Measurements from ENCODE around the gene ZNG1B. TPM values are rescaled to one million over a fixed set of nuclear protein-coding genes. Genes with fewer than 3 reads are reported as not detected.
"Not testable (repeated sequence)": the region's sequence is repeated elsewhere in the genome, so short reads cannot be mapped to it uniquely, and the experiment has no call there.

The ZNG1B gene
- total RNA-seq, 2 experiments from 2014 or later = 46.1 to 47.4 TPM

DNA sequence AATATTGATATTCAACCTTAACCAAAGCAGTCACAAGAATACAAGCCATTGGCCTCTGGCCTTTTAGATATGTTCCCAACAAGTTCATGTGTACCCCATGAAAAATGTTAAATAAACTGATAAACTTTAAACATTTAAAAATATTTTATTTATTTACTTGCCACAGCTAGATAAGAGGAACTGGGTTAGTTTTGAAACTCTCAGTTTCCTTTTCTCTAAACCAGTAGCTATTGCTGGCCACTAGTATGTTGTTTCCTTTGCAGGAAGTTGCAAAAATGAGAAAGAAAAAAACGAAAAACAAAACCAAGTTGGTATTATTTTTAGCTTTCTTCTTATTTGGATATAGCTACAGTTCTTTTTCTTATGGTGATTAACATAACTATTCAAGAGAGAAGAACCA lies 5.7 kb upstream of the ZNG1B start:
- H3K27me3 Mint-ChIP-seq; H3K4me3 Mint-ChIP-seq; intact Hi-C loops (cut with micrococcal nuclease); H3K9me3 Mint-ChIP-seq; DNase-seq; H3K27ac Mint-ChIP-seq; H3K4me1 Mint-ChIP-seq (ENCODE audit: low read depth); CTCF ChIA-PET; H3K36me3 Mint-ChIP-seq (ENCODE audit: low read depth); ATAC-seq; POLR2A ChIA-PET: not testable (repeated sequence)

- DNase-seq; H3K9me3 Mint-ChIP-seq; CTCF ChIA-PET; H3K36me3 Mint-ChIP-seq (ENCODE audit: low read depth); POLR2A ChIA-PET; H3K27ac Mint-ChIP-seq; intact Hi-C loops (cut with micrococcal nuclease); H3K4me1 Mint-ChIP-seq (ENCODE audit: low read depth); ATAC-seq; H3K4me3 Mint-ChIP-seq; H3K27me3 Mint-ChIP-seq: not testable (repeated sequence)
Observed at GRCh38 chr2:113433468-113433867, 4.0 kb upstream of the ZNG1B start.

GRCh38 chr2:113465770-113466169 lies 28.3 kb downstream of the ZNG1B start:
- DNase-seq; ATAC-seq; intact Hi-C loops (cut with micrococcal nuclease); H3K27me3 Mint-ChIP-seq; H3K36me3 Mint-ChIP-seq (ENCODE audit: low read depth); H3K9me3 Mint-ChIP-seq; POLR2A ChIA-PET; H3K4me1 Mint-ChIP-seq (ENCODE audit: low read depth); H3K4me3 Mint-ChIP-seq; CTCF ChIA-PET; H3K27ac Mint-ChIP-seq: not testable (repeated sequence)

DNA sequence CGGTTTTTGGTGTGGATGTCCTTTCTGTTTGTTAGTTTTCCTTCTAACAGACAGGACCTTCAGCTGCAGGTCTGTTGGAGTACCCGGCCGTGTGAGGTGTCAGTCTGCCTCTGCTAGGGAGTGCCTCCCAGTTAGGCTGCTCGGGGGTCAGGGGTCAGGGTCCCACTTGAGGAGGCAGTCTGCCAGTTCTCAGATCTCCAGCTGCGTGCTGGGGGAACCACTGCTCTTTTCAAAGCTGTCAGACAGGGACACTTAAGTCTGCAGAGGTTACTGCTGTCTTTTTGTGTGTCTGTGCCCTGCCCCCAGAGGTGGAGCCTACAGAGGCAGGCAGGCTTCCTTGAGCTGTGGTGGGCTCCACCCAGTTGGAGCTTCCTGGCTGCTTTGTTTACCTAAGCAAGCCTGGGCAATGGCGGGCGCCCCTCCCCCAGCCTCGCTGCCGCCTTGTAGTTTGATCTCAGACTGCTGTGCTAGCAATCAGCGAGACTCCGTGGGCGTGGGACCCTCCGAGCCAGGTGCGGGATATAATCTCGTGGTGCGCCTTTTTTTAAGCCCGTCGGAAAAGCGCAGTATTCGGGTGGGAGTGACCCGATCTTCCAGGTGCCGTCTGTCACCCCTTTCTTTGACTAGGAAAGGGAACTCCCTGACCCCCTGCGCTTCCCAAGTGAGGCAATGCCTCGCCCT lies 39.3 kb downstream of the ZNG1B start:
- H3K27me3 Mint-ChIP-seq; DNase-seq; CTCF ChIA-PET; H3K27ac Mint-ChIP-seq; intact Hi-C loops (cut with micrococcal nuclease); H3K4me3 Mint-ChIP-seq; H3K4me1 Mint-ChIP-seq (ENCODE audit: low read depth); ATAC-seq; H3K9me3 Mint-ChIP-seq; POLR2A ChIA-PET: not testable (repeated sequence)
- H3K36me3 Mint-ChIP-seq (ENCODE audit: low read depth) = peaks cover 22% of the 10 kb centered on the region

DNA sequence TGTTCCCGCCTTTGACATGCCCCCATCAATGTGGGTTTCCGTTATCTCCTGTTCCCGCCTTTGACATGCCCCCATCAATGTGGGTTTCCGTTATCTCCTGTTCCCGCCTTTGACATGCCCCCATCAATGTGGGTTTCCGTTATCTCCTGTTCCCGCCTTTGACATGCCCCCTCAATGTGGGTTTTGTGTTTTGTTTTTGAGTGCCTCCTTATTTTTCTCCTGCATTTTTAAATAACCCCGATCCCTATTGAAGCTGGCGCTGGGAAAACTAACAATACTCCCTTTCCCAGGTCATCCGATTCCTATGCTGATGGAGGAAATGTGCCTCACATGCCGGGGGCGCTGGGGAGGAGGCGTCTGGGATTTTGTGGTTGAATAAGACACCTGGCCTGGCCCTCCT lies 59.0 kb downstream of the ZNG1B start:
- H3K4me1 Mint-ChIP-seq (ENCODE audit: low read depth); ATAC-seq; DNase-seq; H3K27ac Mint-ChIP-seq; intact Hi-C loops (cut with micrococcal nuclease); H3K36me3 Mint-ChIP-seq (ENCODE audit: low read depth); H3K4me3 Mint-ChIP-seq; POLR2A ChIA-PET; H3K9me3 Mint-ChIP-seq; CTCF ChIA-PET: not testable (repeated sequence)
- peaks cover 12% of the 10 kb centered on the region for H3K27me3 Mint-ChIP-seq

GRCh38 chr2:113498365-113498764 lies 60.9 kb downstream of the ZNG1B start, which contains the start of gene FOXD4L1:
Gene FOXD4L1, plus strand, starts transcription at chr2:113498665. Its CDS starts 592 bp downstream, at chr2:113499257.
- peaks cover 15% of the 10 kb centered on the region for H3K4me1 Mint-ChIP-seq (ENCODE audit: low read depth)
- POLR2A ChIA-PET = not testable (repeated sequence)

GRCh38 chr2:113499019-113499885 lies 61.8 kb downstream of the ZNG1B start:
- H3K36me3 Mint-ChIP-seq (ENCODE audit: low read depth); CTCF ChIA-PET; ATAC-seq; H3K27ac Mint-ChIP-seq; POLR2A ChIA-PET; H3K9me3 Mint-ChIP-seq; intact Hi-C loops (cut with micrococcal nuclease): not testable (repeated sequence)
- Mint-ChIP-seq H3K4me1 (ENCODE audit: low read depth) (peaks cover 15% of the 10 kb centered on the region), H3K27me3 (peaks cover 26% of the 10 kb centered on the region), H3K4me3 (peak overlapping the region; percentile 47)
- DNase-seq = peak; percentile 32

More at GRCh38 chr2:113498365-113498764, 60.9 kb downstream of the ZNG1B start, which contains the start of gene FOXD4L1:
- H3K27ac Mint-ChIP-seq; ATAC-seq; H3K36me3 Mint-ChIP-seq (ENCODE audit: low read depth); intact Hi-C loops (cut with micrococcal nuclease); CTCF ChIA-PET; DNase-seq; H3K9me3 Mint-ChIP-seq: not testable (repeated sequence)
- H3K4me3 Mint-ChIP-seq = peak within 1 kb of the TSS; percentile 47
- H3K27me3 Mint-ChIP-seq = peaks cover 23% of the 10 kb centered on the region

- H3K27ac Mint-ChIP-seq; ATAC-seq; POLR2A ChIA-PET; intact Hi-C loops (cut with micrococcal nuclease); CTCF ChIA-PET; H3K36me3 Mint-ChIP-seq (ENCODE audit: low read depth); DNase-seq; H3K9me3 Mint-ChIP-seq: not testable (repeated sequence)
- Mint-ChIP-seq H3K4me1 (ENCODE audit: low read depth) (peaks cover 15% of the 10 kb centered on the region), H3K27me3 (peaks cover 28% of the 10 kb centered on the region), H3K4me3 (peak overlapping the region; percentile 27)
Observed at GRCh38 chr2:113499886-113500722, 62.6 kb downstream of the ZNG1B start.

DNA sequence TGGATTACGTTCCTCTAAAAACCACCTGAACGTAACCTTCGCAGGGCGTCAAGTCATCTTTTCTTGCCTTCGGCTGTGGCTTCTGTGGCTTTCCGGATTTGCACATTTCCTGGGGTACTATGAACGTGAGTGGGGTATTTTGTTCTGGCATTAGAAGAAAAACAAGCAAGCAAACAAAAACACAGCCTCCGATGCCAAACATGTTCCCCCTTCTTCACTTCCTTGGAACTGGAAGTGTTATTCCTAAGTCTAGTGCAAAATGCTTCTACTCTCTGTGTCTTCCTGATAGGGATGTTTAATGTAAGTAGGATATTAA lies 63.2 kb downstream of the ZNG1B start:
- POLR2A ChIA-PET; H3K9me3 Mint-ChIP-seq; H3K27ac Mint-ChIP-seq; intact Hi-C loops (cut with micrococcal nuclease); H3K36me3 Mint-ChIP-seq (ENCODE audit: low read depth); CTCF ChIA-PET; ATAC-seq: not testable (repeated sequence)
- Mint-ChIP-seq H3K27me3 (peaks cover 28% of the 10 kb centered on the region), H3K4me3 (peak overlapping the region; percentile 27), H3K4me1 (ENCODE audit: low read depth) (peaks cover 15% of the 10 kb centered on the region)
- peak; percentile 47 for DNase-seq

DNA sequence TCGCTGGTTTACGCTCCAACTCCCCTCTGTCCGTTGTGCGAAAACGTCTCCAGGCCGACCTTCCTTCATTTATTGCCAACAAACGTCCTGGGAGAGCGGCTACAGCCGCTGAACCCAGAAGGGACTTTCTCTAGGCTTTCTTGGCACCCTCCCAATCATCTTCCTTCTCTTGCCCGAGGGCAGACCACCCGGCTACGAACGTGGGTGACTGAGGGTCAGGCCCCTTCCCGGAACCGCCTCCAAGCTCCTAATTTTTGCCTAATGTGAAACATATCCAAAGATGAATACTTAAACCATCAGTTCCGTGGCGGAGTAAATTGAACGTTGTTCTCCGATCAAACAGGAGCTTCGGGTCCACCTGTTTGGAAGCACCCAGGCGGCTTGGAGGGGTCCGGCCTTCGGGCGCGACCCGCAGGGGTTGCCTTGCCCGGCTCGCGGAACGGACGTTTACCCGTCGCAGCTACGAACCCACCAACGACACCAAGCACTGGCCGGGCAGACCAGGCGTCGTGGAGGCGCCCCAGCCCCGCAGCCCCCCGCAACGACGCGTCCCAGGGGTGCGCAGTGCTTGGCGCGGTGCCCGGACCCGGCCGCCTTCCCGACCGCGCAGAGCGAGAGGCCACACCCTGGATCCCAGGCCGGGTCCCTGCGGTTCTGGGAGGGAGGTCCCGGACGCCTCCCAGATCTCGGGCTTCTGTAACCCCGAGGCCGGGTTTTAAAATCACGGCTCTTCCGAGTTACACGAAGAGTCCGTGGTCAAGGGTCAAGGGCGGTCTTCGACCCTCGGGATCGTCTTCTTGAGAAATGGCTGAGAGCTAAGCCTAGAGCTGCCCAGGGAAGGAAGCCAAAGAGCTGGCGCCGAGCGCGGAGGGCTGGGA lies 65.0 kb downstream of the ZNG1B start:
- H3K27ac Mint-ChIP-seq; intact Hi-C loops (cut with micrococcal nuclease); CTCF ChIA-PET; H3K9me3 Mint-ChIP-seq; DNase-seq; POLR2A ChIA-PET; H3K36me3 Mint-ChIP-seq (ENCODE audit: low read depth): not testable (repeated sequence)
- Mint-ChIP-seq H3K4me3 (peak overlapping the region; percentile 68), H3K4me1 (ENCODE audit: low read depth) (peaks cover 15% of the 10 kb centered on the region), H3K27me3 (peaks cover 31% of the 10 kb centered on the region)
- ATAC-seq = peak; percentile 34
